K562 (cell line): ENCODE results near the gene C2.

Experiments
- ARHGAP35 ChIP-seq: fragments of 450-650 bp; IDR thresholded peaks from 2 replicates; pipeline ENCODE4 v1.6.1; 2018; ENCODE audit not compliant: partially characterized antibody
- GABPA ChIP-seq: fragments of 200-800 bp; sonication (Bioruptor generic); conservative IDR thresholded peaks from 2 replicates; pipeline ENCODE4 v1.6.1; 2016; ENCODE audit warnings: low read depth, missing genetic modification characterization, missing compliant biosample characterization
- GABPB1 ChIP-seq: sonication (generic); formaldehyde crosslinking; IDR thresholded peaks from 2 replicates; pipeline ENCODE4 v1.8.0; 2022; ENCODE audit warnings: mild to moderate bottlenecking, missing genetic modification reagents
- MAZ ChIP-seq, 2 experiments: fragments of 450-650 bp in 1 of 2; sonication (generic) in 1 of 2; formaldehyde crosslinking; IDR thresholded peaks in 1 of 2; conservative IDR thresholded peaks in 1 of 2; 2 replicates each; pipeline versions ENCODE4 v1.4.0 to v1.5.0; 2020; ENCODE audit warnings: mild to moderate bottlenecking in 1 of 2, missing genetic modification reagents in 1 of 2
- MEF2A ChIP-seq: IDR thresholded peaks from 2 replicates; pipeline ENCODE4 v1.6.1; 2011; ENCODE audit warnings: low read depth, mild to moderate bottlenecking, low read length, moderate library complexity; ENCODE audit not compliant: control insufficient read depth
- POLR2AphosphoS5 ChIP-seq: IDR thresholded peaks from 2 replicates; pipeline ENCODE4 v1.6.1; 2011; ENCODE audit warnings: mild to moderate bottlenecking, low read depth, low read length, moderate library complexity; ENCODE audit not compliant: control insufficient read depth, insufficient read depth
- SMAD2 ChIP-seq: fragments of 150-350 bp; IDR thresholded peaks from 2 replicates; pipeline ENCODE4 v1.6.1; 2014; ENCODE audit warnings: low read depth, mild to moderate bottlenecking, low read length
- TAL1 ChIP-seq: fragments of 450-650 bp; IDR thresholded peaks from 2 replicates; pipeline ENCODE4 v1.6.1; 2016; ENCODE audit warnings: mild to moderate bottlenecking
- ZNF717 ChIP-seq: fragments of 250-450 bp; sonication (Bioruptor Pico); IDR thresholded peaks from 2 replicates; pipeline ENCODE4 v1.5.0; 2021
- TF ChIP-seq, protein P1 (sequence below): sonication (generic); formaldehyde crosslinking; IDR thresholded peaks from 2 replicates; pipeline ENCODE4 v1.8.1; 2022; ENCODE audit warnings: missing genetic modification reagents
- TF ChIP-seq, protein P2 (sequence below): sonication (generic); formaldehyde crosslinking; IDR thresholded peaks from 2 replicates; pipeline ENCODE4 v1.9.0; 2022; ENCODE audit warnings: mild to moderate bottlenecking, missing genetic modification reagents

DNA sequence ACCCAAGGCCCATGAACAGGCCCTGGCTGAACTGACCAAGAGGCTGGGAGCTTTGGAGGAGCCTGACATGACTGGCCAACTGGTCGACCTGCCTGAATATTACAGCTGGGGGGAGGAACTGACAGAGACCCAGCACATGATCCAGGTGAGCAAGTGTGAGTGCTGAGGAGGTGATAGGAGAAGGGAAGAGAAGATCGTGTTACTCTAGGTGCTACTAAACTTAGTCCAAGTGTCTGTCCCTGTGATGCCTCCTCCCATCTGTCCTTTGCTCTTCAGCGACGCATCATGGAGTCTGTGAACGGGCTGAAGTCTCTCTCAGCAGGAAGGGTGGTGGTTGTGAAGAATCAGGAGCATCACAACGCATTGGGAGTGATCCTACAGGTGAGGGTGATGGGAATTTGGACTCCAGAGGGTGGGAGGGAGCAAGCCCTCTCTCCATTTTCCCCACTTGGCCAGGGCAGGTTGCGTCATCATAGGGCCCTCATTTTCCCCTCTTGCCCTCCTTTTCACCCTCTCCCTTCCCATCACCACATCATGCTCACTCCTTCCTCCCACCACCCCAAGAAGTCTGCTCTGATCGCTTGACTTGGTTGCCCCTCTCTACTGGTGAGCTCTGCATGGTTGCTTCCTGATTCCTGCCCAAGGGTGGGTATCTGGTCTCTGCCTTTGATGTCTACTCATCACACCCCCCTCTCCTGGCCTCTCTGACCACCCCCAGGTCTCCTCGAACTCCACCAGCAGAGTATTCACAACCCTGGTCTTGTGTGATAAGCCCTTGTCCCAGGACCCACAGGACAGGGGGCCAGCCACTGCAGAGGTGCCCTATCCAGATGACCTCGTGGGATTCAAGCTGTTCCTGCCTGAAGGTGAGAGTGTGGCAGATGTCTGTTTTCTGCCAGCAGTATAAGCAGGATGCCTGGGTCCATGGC, 39.7 kb downstream of the C2 start:
- TF ChIP-seq ZNF717 (CRISPR knock-in tag) (no peak), ARHGAP35 (no peak), MAZ (CRISPR knock-in tag; conservative IDR thresholded peaks at IDR 0.05 in 1 of 2, IDR thresholded peaks at IDR 0.05 in 1 of 2) (no peak), TAL1 (no peak), POLR2AphosphoS5 (no peak), SMAD2 (no peak), GABPA (tag) (no peak), GABPB1 (CRISPR knock-in tag) (no peak), MEF2A (no peak)
- TF ChIP-seq, protein P1, sequence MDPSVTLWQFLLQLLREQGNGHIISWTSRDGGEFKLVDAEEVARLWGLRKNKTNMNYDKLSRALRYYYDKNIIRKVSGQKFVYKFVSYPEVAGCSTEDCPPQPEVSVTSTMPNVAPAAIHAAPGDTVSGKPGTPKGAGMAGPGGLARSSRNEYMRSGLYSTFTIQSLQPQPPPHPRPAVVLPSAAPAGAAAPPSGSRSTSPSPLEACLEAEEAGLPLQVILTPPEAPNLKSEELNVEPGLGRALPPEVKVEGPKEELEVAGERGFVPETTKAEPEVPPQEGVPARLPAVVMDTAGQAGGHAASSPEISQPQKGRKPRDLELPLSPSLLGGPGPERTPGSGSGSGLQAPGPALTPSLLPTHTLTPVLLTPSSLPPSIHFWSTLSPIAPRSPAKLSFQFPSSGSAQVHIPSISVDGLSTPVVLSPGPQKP (CRISPR knock-in tag), result no peak
- TF ChIP-seq, protein P2, sequence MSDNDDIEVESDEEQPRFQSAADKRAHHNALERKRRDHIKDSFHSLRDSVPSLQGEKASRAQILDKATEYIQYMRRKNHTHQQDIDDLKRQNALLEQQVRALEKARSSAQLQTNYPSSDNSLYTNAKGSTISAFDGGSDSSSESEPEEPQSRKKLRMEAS, result no peak
